HG03521 (cell line): ENCODE measurements around the gene MAGI2.
"Not testable (repeated sequence)": the region's sequence is repeated elsewhere in the genome, so short reads cannot be mapped to it uniquely, and the experiment has no call there.

Experiments used
- ATAC-seq: cut with Tn5 transposase; IDR thresholded peaks from one replicate; pipeline ENCODE4 v1.9.1; 2021; ENCODE audit warnings: mild to moderate bottlenecking, moderate library complexity; ENCODE audit not compliant: unreplicated experiment

Gene MAGI2

GRCh38 chr7:78265071-78265470, 1188.4 kb downstream of the MAGI2 start:
- ATAC-seq: no peak

GRCh38 chr7:78264105-78264504, 1189.4 kb downstream of the MAGI2 start:
- ATAC-seq: no peak

- no peak for ATAC-seq
These were observed 1191.7 kb downstream of the MAGI2 start for GRCh38 chr7:78261739-78262138.

- no peak for ATAC-seq
These were observed 1192.2 kb downstream of the MAGI2 start for GRCh38 chr7:78261302-78261701.

GRCh38 chr7:78260826-78261225, 1192.6 kb downstream of the MAGI2 start:
- ATAC-seq: no peak

GRCh38 chr7:78254726-78255055, 1198.8 kb downstream of the MAGI2 start:
- ATAC-seq: no peak

GRCh38 chr7:78253850-78254725, 1199.4 kb downstream of the MAGI2 start:
- ATAC-seq: no peak

- ATAC-seq: no peak
These were observed 1204.6 kb downstream of the MAGI2 start for GRCh38 chr7:78248867-78249266.

- no peak for ATAC-seq
These were observed 1205.4 kb downstream of the MAGI2 start for GRCh38 chr7:78247910-78248689.

GRCh38 chr7:78240179-78240578, 1213.3 kb downstream of the MAGI2 start:
- ATAC-seq: not testable (repeated sequence)

- no peak for ATAC-seq
These were observed 1218.8 kb downstream of the MAGI2 start for GRCh38 chr7:78234634-78235033.

- no peak for ATAC-seq
These were observed 1220.7 kb downstream of the MAGI2 start for GRCh38 chr7:78232806-78233205.

- ATAC-seq: no peak
These were observed 1227.3 kb downstream of the MAGI2 start for GRCh38 chr7:78226059-78226719.

- ATAC-seq: no peak
These were observed 1227.9 kb downstream of the MAGI2 start for GRCh38 chr7:78225534-78225933.

GRCh38 chr7:78224923-78225322, 1228.5 kb downstream of the MAGI2 start:
- ATAC-seq: no peak

- no peak for ATAC-seq
These were observed 1229.9 kb downstream of the MAGI2 start for GRCh38 chr7:78223598-78223997.

GRCh38 chr7:78222001-78222751, 1231.3 kb downstream of the MAGI2 start:
- no peak for ATAC-seq

- no peak for ATAC-seq
These were observed 1232.7 kb downstream of the MAGI2 start for GRCh38 chr7:78220754-78221153.

GRCh38 chr7:78218876-78219275, 1234.6 kb downstream of the MAGI2 start:
- ATAC-seq: no peak

GRCh38 chr7:78218051-78218450, 1235.4 kb downstream of the MAGI2 start:
- no peak for ATAC-seq

- no peak for ATAC-seq
These were observed 1238.3 kb downstream of the MAGI2 start for GRCh38 chr7:78215199-78215598.
